GM18526 (cell line): ENCODE measurements around the gene KCNJ15.

Experiments
- POLR2A ChIP-seq: IDR thresholded peaks from 3 replicates; pipeline ENCODE4 v1.6.1; 2011; ENCODE audit not compliant: insufficient read length; ENCODE audit errors: extremely low read depth

Gene KCNJ15

DNA sequence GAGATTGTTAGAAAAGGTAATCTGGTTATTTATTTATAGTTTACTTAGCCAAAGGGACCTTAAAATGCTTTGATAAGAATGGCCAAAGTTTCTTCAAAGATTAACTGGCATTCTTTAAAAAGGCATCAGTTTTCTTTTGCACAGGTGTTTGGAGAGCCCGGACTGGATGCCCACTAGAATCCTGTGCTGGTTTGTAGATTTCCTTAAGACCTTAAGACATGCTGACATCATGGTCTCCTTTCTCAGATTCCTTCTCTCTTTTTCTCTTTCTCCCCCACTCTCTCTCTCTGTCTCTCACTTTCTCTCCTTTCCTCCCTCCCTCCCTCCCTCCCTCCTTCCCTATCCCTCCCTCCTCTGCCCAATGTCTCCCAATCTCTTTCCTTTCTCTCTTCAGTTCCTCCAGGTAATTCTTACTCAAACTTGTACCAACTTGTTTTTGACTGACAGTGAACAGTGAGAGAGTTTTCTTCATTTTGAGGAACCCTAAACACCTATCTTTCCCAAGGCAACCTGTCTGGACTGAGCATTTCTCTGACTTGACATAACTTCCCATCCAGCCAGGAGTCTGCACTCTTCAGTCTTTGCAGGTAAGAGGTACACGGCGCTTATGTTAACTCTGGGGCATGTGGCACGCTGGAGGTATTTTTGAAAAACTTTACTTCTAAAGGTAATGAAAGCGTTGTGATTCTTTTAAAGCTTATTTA, at the start of gene KCNJ15:
Gene KCNJ15, plus strand, starts transcription at position 393 of the 704 bp plus-strand sequence. CDS start 42,271 bp downstream, outside the sequence.
- no peak for TF ChIP-seq POLR2A

DNA sequence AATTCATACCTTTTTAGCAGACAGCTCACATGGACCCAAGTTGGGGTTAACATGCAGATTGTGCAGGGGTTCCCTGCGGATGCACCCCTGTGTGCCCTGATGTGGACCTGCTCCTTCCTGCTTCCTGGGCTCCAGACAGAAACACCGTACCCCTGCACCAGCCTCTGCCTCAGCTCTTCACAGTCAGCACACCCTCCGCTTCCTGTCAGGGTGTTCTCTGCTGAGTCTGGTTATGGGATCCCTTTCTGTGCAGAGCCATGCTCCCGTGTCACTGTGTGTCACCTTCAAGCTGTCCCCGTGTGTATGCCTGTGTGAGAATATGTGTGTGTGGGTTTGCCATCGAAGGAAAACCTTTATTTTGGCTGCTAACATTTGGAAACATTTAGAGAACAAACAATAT, 48.7 kb upstream of the KCNJ15 start:
- no peak for TF ChIP-seq POLR2A

DNA sequence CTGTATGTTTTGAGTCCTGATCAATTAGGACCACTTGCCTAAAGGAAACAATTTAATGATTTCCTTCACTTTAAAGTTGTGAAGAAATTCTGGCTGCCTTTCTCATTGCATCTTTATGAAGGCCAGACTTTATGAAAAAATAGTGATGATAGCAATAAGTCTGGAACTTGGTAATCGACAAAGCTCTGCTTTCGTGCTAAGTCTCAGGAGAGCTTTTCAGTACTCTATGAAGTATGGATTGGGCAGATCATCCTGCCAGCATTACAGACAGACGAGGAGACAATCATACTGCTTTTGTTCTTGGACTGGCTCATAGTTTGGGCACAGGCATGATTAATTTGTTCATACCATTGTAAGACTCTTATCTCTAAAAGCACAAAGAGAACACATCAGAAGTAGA, 45.5 kb upstream of the KCNJ15 start:
- no peak for TF ChIP-seq POLR2A

DNA sequence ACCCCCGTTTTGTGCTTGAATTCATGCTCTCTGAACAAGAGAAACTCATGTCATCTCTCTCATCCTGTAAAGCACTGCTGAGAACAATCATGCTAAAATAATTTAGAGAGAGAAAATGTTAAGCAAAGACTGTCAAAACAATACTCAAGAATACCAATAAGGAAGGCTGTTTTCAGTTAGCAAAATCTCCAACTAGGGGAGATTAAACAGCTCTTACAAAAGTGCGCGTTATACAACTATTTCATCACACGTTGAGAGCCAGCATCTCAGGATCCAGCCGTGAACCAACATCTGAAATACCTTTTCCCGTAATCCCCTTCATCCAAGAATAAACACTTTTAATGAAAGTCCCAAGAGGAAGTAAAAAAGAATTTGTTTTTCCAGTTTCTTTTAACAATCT, 44.1 kb upstream of the KCNJ15 start:
- TF ChIP-seq POLR2A = no peak

DNA sequence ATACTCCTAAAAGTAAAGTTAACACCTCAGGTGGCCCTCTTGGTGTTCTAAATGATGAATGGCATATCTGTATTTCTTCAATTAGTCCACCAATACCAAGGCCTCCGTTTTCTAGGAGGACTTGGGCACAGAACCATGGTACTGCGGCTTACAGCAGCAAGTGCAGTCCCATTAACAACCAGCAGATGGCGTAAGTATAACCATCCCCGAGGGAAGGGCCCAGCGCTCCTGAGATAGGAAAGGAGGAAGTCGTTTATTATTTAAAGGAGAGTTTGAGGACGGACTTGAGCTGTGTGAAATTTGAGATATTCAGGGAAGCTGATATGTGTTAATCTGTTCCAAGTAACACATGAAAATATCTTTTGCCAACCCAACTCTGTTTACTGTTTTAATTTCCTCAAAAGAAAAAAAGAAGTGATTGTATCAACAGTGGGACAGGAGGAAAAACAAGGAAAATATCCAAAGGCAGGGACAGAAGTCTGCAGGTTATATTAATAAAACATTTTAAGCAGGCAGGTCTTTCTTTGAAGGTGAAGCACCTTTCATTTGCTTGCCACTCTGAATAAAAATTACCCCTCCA, 37.7 kb upstream of the KCNJ15 start:
- no peak for TF ChIP-seq POLR2A

DNA sequence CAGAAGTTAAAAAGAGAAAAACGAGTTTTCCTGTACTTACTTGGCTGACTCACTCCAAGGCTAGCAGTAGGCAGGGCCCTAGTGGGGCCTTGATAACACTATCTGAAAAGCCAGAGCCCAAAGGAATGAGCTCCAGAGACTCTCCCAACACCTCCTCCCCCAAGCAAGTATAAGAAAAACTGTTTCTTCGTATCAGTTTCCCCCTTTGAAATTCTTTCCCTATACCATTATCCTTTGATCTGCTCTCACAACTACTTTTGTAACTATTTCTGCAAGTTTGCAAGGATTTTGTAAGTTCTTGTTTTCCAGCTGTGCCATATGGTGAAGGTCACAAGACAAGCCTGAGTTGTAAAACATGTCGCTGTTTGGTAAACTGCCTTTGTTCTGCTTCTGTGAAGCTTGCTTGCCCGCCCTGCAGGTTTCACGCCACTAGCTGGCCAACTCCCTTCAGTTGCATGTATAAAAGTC, 36.5 kb upstream of the KCNJ15 start:
- TF ChIP-seq POLR2A = no peak

DNA sequence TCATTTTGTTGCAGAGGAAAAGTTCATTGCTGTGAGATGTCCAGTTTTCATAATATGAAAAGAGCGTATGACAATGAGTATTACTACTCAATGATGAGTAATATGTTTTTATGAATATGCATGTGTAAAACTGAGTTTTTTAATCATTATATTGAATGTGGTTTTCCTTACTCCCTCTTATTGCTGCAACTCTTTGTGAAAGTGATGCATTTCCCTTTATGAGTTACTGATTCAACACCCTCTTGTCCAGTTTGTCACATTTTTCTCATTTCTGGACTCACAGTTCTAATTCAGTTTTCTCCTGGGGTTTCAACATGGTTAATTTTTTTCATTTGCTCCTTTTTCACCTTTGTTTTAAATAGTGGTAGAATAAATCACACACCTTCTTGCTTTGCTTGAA, 35.2 kb upstream of the KCNJ15 start:
- TF ChIP-seq POLR2A = no peak

DNA sequence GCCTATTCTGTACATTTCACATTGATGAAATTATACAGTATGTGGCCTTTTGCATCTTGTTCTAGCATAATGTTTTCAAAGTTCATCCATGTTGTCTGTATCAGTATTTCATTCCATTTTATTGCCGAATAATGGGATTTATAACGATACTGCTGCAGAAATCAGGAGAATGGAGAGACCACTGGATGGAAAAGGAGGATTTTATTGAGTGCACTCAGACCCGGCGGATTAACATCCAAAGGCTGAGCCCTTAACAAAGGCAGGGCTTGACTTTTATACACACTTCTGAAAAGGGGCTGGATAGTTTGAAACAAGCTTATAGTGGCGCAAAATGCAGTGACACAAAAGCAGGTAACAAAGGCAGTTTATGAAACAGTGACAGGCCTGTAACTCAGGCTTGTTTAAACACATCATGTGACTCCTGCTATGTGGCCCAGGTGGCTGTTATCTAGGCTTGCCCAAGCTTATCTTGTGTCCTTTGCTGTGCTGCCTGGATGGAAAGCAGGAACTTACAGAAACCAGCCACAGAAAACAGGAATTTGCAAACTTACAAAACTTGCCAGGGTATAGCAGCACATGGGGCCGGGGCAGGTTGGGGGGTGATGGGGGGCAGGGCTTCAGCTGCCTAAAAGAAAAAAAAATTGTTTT, 32.8 kb upstream of the KCNJ15 start:
- TF ChIP-seq POLR2A = no peak

DNA sequence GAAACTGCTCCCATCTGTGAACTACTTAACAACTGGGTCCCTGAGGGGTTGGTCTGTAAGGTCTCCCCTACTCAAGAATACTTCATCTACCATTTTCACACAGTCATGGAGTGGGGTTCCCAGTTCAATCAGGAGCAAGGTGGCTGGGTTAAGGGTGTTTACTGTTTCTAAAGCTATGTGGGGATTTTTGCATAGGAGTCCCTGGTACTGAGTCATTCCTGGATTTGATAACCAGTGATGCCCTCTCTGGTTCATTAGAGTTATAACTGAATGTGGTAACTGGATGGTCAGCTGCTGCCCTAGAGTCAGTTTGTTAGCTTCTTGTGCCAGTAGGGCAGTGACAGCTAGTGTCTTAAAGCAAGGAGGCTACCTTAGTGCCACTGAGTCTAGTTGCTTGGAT, 29.4 kb upstream of the KCNJ15 start:
- no peak for TF ChIP-seq POLR2A

DNA sequence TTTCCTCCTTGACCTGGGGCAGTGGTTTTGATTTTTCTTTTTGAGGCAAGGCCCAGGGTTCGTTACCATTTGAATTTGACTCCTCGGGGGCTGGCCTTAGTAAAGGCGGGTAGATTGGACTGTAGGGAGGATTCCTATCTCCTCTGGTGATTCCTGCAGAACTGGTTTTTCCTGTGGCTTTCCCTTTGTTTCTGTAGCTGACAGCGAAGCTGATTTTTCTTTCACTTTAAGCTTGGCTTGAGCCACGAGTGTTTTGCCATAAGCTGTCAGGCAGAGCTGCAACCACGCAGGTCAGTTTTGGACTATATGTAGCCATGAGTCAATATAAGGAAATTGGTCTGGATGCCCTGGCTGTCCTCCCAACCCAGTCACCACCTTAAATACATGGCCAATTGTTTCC, 28.7 kb upstream of the KCNJ15 start:
- TF ChIP-seq POLR2A = no peak

DNA sequence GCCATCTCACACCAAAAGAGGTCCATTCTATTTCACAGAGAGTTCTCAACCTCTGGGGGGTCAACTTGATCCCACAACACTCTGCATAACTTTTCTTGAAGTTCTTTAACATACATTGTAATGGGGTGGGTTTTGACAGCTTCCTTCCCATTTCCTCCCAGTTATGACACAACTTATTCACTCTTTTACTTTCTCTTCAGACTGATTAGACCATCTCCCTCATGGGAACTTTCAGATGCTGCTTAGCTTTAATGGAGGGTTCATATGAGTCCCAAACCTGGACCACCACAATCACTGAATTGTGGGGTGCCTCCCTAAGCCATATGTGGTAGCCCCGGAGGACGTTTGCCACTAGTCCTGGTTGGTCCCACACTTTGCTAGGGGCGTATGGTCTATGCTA, 28.3 kb upstream of the KCNJ15 start:
- TF ChIP-seq POLR2A = no peak

DNA sequence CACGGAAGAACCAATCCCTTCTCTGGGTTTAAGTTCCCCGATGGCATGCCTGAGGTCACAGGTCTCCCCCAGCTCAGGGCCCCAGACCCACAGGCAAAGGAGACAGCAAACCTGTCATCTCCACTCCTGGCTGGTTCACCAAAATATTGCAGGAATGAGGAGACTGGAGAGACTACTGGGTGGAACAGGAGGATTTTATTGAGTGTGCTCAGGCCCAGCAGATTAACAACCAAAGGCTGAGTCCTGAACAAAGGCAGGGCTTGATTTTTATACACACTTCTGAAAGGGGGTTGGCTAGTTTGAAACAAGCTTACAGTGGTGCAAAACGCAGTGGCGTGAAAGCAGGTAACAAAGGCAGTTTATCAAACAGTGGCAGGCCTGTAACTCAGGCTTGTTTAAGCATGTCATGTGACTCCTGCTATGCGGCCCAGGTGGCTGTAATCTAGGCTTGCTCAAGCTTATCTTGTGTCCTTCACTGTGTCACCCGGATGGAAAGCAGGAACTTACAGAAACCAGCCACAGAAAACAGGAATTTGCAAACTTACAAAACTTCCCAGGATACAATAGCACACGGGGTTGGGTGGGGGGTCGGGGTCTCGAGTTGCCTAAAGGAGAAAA, 27.4 kb upstream of the KCNJ15 start:
- TF ChIP-seq POLR2A = no peak

DNA sequence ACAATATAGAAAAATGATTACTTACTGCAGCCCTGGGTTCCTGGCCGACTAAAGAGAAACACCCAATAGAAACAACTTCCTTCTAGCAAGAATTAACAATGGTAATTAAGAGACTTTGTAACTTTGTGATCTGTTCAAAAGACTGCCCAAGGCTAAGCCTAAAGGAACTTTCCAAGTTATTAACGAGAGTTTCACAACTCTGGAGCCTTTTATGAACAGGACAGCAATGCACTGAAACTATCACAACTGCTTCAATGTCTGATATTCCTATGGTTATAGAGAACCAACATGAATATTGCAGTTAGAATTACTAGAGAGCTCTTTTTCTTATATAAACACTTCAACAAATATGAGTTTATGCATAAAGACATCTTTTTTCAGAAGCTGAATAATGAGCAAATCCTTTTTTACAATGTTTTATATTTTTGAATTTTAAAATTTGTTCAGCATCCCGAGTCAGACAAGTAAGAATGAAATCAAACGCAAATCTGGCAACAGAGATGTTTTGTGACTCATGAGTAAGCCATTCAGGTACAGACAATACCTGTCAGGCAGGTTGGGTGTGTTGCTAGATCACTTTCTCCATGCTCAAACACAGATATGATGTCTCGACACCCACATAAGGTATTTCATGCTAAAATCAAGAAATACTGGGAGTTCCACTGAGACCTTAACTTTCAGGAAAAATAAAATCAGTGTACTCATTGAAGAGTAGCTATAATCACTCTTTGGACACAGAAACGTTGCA, 22.2 kb upstream of the KCNJ15 start:
- TF ChIP-seq POLR2A = no peak

DNA sequence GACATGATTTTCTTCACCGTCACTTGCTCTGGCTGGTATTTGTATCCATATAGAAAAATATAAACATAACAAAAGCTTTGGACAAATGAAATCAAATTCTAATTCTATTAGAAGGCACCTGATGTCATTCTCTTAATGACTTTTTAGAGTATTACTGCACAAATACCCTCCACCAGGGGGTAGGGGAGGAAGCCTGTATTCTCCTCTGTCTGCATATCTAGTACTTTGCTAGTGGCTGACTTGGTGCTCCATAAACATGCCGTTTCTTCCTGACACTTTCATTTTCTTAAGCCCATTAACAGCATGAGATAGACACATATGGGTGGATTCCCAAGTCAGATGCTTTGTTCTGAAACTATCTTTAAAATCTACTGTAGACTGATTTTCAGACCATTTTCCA, 20.6 kb upstream of the KCNJ15 start:
- TF ChIP-seq POLR2A = no peak

DNA sequence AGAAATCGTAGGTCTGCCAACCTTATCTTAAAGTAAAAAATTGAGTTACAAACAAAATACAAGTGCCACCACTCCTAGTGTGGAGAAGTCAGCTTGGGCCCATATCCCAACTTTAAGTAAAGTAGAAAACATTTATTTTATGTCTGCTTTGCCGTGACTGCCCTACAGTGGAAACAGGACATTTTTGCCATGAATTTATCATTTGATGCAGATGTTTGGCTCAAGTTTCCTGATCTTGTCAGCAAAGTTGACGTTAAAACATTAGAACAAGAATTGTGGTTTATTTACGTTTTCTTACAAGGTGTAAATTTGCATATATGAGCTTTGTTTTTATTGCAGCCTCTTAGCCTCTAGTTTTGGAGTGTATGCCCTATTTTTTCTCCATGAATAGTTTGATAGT, 17.1 kb upstream of the KCNJ15 start:
- TF ChIP-seq POLR2A = no peak
